ENCODE measurements around the gene METTL2B. TPM values are rescaled to one million over a fixed set of nuclear protein-coding genes. Genes with fewer than 3 reads are reported as not detected.

METTL2B gene
- total and polyA plus RNA-seq, 2 of the 13 experiments (the other 11 are each of a cell fraction or from before 2014, with no cell fraction given) = 15.5 to 33.1 TPM

DNA sequence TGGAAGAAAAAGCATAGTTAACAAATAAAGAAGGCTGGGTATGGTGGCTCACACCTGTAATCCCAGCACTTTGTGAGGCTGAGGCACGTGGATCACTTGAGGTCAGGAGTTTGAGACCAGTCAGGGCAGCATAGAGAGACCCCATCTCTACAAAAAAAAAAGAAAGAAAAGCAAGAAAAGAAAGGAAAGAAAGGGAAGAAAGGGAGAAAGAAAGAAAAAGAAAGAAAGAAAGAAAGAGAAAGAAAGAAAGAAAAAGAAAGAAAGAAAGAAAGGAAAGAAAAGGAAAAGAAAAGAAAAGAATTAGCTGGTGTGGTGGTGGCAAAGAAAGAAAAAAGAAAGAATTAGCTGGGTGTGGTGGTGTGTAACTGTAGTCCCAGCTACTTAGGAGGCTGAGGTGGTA, 24.0 kb upstream of the METTL2B start (continued):
- TF ChIP-seq, protein P1, sequence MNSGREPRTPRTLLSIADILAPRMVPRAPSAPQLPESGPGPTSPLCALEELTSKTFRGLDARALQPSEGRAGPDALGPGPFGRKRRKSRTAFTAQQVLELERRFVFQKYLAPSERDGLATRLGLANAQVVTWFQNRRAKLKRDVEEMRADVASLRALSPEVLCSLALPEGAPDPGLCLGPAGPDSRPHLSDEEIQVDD (CRISPR knock-in tag; IDR thresholded peaks at IDR 0.05; ENCODE audit: borderline replicate concordance) = no peak

- Histone ChIP-seq H3K27ac (ENCODE audit: extremely low read length, insufficient read depth, low read length) (no peak overlapping the region), H3K9me3 (ENCODE audit: low read length) (no peaks in the 10 kb centered on the region), H3K36me3 (replicated peaks in 1 of 2; ENCODE audit: control insufficient read depth in 1 of 2, insufficient read depth in 2 of 2, low read length in 2 of 2) (no peaks in the 10 kb centered on the region), H3K4me2 (ENCODE audit: low read depth, low read length) (peak overlapping the region; percentile 91), H3K9ac (ENCODE audit: insufficient read depth, low read depth, low read length) (no peak overlapping the region), H3K27me3 (ENCODE audit: control insufficient read depth in 1 of 2, insufficient read depth in 2 of 2, low read length in 2 of 2) (peaks cover 0 to 3% of the 10 kb centered on the region in 2 experiments; a peak in 1 of 5 replicates), H3K4me3 (replicated peaks in 1 of 3; ENCODE audit: insufficient read depth in 1 of 3, low read depth in 2 of 3, low read length in 3 of 3) (peak overlapping the region in 1 of 3 experiments; percentile 96; a peak in 1 of 6 replicates), H4K20me1 (ENCODE audit: insufficient read depth, low read length) (no peaks in the 10 kb centered on the region), H2AFZ (ENCODE audit: low read length) (no peak overlapping the region), H3K4me1 (ENCODE audit: insufficient read depth, low read length) (peaks cover 62% of the 10 kb centered on the region), H3K79me2 (ENCODE audit: insufficient read depth, low read length) (peaks cover 15% of the 10 kb centered on the region)
- DNase-seq (ENCODE audit: low spot score) (no peak), FAIRE-seq (no peak), ATAC-seq (no peak)
- 79% methylated on average over 23 of the region's 23 CpGs for WGBS (ENCODE audit: low lambda C conversion rate)
- no TSS peak for BruUV-seq (replicated peaks)
- intact Hi-C loops (cut with micrococcal nuclease; ENCODE audit: unreplicated experiment) = no loop called here
- ChIA-PET CTCF (ENCODE audit: low intra/inter-chr PET ratio, low total read pairs) (interaction anchor here (2.1 kb wide), 1 partner anchor 27 kb away, joined by 6 read pairs; no protein-coding TSS in a partner anchor), POLR2A (interaction anchor here (1.0 to 4.1 kb wide), 3 partner anchors 12 to 19 kb away, joined by 3 to 54 read pairs (median 3); no protein-coding TSS in a partner anchor)
- in situ Hi-C loops (cut with HindIII; ENCODE audit: extremely low pct_ligation_motif_present, low pct_unique_long_range_greater_than_20kb) = no loop called here
- TF ChIP-seq ZBTB38 (CRISPR knock-in tag; IDR thresholded peaks at IDR 0.05) (peak; percentile 99), ZNF672 (CRISPR knock-in tag; IDR thresholded peaks at IDR 0.05) (no peak), RBM22 (optimal IDR thresholded peaks at IDR 0.05; ENCODE audit: low read length) (no peak), FOXA3 (CRISPR knock-in tag; IDR thresholded peaks at IDR 0.05) (no peak), ZSCAN22 (CRISPR knock-in tag; IDR thresholded peaks at IDR 0.05) (no peak), RXRB (CRISPR knock-in tag; IDR thresholded peaks at IDR 0.05; ENCODE audit: borderline replicate concordance) (peak; percentile 81), ZNF629 (CRISPR knock-in tag; conservative IDR thresholded peaks at IDR 0.05) (no peak), CCAR2 (optimal IDR thresholded peaks at IDR 0.05; ENCODE audit: low read depth, low read length) (no peak), NFYC (CRISPR knock-in tag; IDR thresholded peaks at IDR 0.05) (no peak), ZEB1 (IDR thresholded peaks at IDR 0.05; ENCODE audit: insufficient replicate concordance, low read depth) (no peak)
- TF ChIP-seq, protein P2, sequence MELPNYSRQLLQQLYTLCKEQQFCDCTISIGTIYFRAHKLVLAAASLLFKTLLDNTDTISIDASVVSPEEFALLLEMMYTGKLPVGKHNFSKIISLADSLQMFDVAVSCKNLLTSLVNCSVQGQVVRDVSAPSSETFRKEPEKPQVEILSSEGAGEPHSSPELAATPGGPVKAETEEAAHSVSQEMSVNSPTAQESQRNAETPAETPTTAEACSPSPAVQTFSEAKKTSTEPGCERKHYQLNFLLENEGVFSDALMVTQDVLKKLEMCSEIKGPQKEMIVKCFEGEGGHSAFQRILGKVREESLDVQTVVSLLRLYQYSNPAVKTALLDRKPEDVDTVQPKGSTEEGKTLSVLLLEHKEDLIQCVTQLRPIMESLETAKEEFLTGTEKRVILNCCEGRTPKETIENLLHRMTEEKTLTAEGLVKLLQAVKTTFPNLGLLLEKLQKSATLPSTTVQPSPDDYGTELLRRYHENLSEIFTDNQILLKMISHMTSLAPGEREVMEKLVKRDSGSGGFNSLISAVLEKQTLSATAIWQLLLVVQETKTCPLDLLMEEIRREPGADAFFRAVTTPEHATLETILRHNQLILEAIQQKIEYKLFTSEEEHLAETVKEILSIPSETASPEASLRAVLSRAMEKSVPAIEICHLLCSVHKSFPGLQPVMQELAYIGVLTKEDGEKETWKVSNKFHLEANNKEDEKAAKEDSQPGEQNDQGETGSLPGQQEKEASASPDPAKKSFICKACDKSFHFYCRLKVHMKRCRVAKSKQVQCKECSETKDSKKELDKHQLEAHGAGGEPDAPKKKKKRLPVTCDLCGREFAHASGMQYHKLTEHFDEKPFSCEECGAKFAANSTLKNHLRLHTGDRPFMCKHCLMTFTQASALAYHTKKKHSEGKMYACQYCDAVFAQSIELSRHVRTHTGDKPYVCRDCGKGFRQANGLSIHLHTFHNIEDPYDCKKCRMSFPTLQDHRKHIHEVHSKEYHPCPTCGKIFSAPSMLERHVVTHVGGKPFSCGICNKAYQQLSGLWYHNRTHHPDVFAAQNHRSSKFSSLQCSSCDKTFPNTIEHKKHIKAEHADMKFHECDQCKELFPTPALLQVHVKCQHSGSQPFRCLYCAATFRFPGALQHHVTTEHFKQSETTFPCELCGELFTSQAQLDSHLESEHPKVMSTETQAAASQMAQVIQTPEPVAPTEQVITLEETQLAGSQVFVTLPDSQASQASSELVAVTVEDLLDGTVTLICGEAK (IDR thresholded peaks at IDR 0.05) = no peak
- TF ChIP-seq, protein P2 (CRISPR knock-in tag; IDR thresholded peaks at IDR 0.05) = peak; percentile 23; the same call in 1 of the 2 replicates
These were observed 22.4 kb upstream of the METTL2B start for GRCh38 chr7:128453836-128454804.
